Fibroblast of lung (primary cell): Measurements from ENCODE around the gene TMEM235. TPM values are rescaled to one million over a fixed set of nuclear protein-coding genes. Genes with fewer than 3 reads are reported as not detected.

Source experiments
- DNase-seq, 2 donors: peaks; one replicate each; pipeline versions ENCODE4 v3.0.0 to v3.0.0-alpha.2; 2010; ENCODE audit warnings: low read depth in 2 of 2
- H2AFZ ChIP-seq: 2 replicates; pipeline ENCODE4 v1.5.1; 2012; ENCODE audit warnings: low read length, control low read depth, inconsistent platforms
- H3K27ac ChIP-seq: 2 replicates; pipeline ENCODE4 v1.5.1; 2011; ENCODE audit warnings: low read length, control low read depth; ENCODE audit not compliant: insufficient read depth
- H3K27me3 ChIP-seq: 2 replicates; pipeline ENCODE4 v1.5.1; 2011; ENCODE audit warnings: mild to moderate bottlenecking, low read length; ENCODE audit not compliant: control insufficient read depth, insufficient read depth
- H3K36me3 ChIP-seq: 2 replicates; pipeline ENCODE4 v1.5.1; 2011; ENCODE audit warnings: low read length; ENCODE audit not compliant: control insufficient read depth, insufficient read depth
- H3K4me1 ChIP-seq: 2 replicates; pipeline ENCODE4 v1.5.1; 2011; ENCODE audit warnings: low read length; ENCODE audit not compliant: control insufficient read depth, insufficient read depth; ENCODE audit errors: extremely low read depth
- H3K4me2 ChIP-seq: 2 replicates; pipeline ENCODE4 v1.5.1; 2011; ENCODE audit warnings: low read length, control low read depth; ENCODE audit not compliant: insufficient read depth; ENCODE audit errors: extremely low read depth
- H3K4me3 ChIP-seq, 4 experiments: fragments of 200-600 bp in 1 of 4; sonication (generic) in 1 of 4; replicated peaks in 1 of 4; 2 replicates each; pipeline ENCODE4 v1.5.1; 2011 to 2016; ENCODE audit warnings: low read length in 4 of 4, low read depth in 3 of 4, mild to moderate bottlenecking in 3 of 4, control low read depth in 2 of 4, inconsistent platforms in 1 of 4, mixed read lengths in 1 of 4; ENCODE audit not compliant: insufficient read depth in 1 of 4; ENCODE audit errors: control extremely low read depth in 1 of 4
- H3K79me2 ChIP-seq: 2 replicates; pipeline ENCODE4 v1.5.1; 2012; ENCODE audit warnings: mild to moderate bottlenecking, low read length, inconsistent platforms; ENCODE audit not compliant: control insufficient read depth, insufficient read depth
- H3K9ac ChIP-seq: 2 replicates; pipeline ENCODE4 v1.5.1; 2011; ENCODE audit warnings: mild to moderate bottlenecking, low read length, control low read depth; ENCODE audit not compliant: insufficient read depth
- H3K9me3 ChIP-seq: 2 replicates; pipeline ENCODE4 v1.5.1; 2012; ENCODE audit warnings: low read depth, low read length; ENCODE audit not compliant: control insufficient read depth, insufficient read depth
- H4K20me1 ChIP-seq: 2 replicates; pipeline ENCODE4 v1.5.1; 2011; ENCODE audit warnings: low read length; ENCODE audit not compliant: control insufficient read depth, insufficient read depth; ENCODE audit errors: extremely low read depth
- EZH2 ChIP-seq: IDR thresholded peaks from 2 replicates; pipeline ENCODE4 v1.5.1; 2012; ENCODE audit warnings: low read length, control low read depth, mild to moderate bottlenecking; ENCODE audit errors: missing control alignments
- polyA plus RNA-seq, 2 donors: library from polyadenylated mRNA; depleted of rRNA in 1 of 2; stranded (reverse) in 1 of 2; unstranded in 1 of 2; fragments of >200 nt; gene quantifications; 2 replicates each; pipeline ENCODE4 v1.2.1, GENCODE V29; 2011 to 2012; ENCODE audit warnings: missing spikeins in 1 of 2
- total RNA-seq: library from RNA; depleted of rRNA; stranded (reverse); fragments of >200 nt; gene quantifications from 2 replicates; pipeline ENCODE4 v1.2.1, GENCODE V29; 2014
- TF ChIP-seq, protein P1 (sequence below), 2 donors: IDR thresholded peaks in 1 of 2; conservative IDR thresholded peaks in 1 of 2; 1 replicate in 1 of 2; 2 replicates in 1 of 2; pipeline ENCODE4 v1.5.1; 2011 to 2012; ENCODE audit warnings: low read length in 2 of 2, control low read depth in 1 of 2, inconsistent platforms in 1 of 2, low read depth in 1 of 2, mild to moderate bottlenecking in 1 of 2

Gene TMEM235
- total and polyA plus RNA-seq, 2 donors (not counting 1 experiment from before 2014, with no cell fraction given) = not detected

DNA sequence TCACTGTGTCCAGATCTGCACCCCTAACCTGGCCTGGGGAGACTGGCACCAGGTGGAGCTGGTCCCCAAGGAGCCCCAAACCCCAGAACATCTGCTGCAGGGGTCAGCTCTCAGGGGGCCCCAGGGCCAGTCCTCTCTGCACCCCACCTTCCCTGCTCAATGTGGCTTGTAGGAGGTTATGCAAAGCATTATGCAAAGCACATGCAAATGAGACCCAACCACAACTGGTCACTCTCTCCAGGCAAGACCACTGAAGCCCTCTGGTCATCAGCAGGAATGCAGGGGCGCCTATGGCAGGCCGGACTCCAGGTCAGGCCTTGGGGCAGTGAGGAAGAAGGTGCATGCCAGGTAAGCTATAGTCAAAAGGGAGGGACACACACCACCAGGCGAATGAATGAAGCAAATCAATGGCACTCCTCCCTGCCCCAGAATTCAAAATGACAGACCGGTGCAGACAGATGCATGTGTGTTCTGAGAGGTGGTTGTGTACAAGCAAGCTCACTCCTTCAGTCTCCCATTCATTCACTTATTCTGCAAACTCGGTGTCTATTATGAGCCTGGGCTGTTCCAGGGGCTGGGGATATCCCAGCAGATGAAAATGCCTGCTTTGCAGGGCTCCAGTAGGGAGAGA, 48.0 kb downstream of the TMEM235 start:
- TF ChIP-seq EZH2 = no peak
- TF ChIP-seq, protein P1, sequence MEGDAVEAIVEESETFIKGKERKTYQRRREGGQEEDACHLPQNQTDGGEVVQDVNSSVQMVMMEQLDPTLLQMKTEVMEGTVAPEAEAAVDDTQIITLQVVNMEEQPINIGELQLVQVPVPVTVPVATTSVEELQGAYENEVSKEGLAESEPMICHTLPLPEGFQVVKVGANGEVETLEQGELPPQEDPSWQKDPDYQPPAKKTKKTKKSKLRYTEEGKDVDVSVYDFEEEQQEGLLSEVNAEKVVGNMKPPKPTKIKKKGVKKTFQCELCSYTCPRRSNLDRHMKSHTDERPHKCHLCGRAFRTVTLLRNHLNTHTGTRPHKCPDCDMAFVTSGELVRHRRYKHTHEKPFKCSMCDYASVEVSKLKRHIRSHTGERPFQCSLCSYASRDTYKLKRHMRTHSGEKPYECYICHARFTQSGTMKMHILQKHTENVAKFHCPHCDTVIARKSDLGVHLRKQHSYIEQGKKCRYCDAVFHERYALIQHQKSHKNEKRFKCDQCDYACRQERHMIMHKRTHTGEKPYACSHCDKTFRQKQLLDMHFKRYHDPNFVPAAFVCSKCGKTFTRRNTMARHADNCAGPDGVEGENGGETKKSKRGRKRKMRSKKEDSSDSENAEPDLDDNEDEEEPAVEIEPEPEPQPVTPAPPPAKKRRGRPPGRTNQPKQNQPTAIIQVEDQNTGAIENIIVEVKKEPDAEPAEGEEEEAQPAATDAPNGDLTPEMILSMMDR (conservative IDR thresholded peaks at IDR 0.05 in 1 of 2, IDR thresholded peaks at IDR 0.05 in 1 of 2; ENCODE audit: low read depth in 1 of 2, low read length in 2 of 2) = no peak
- Histone ChIP-seq H3K4me1 (no peaks in the 10 kb centered on the region), H4K20me1 (no peaks in the 10 kb centered on the region), H3K36me3 (no peaks in the 10 kb centered on the region), H3K9me3 (no peaks in the 10 kb centered on the region), H3K27ac (no peak overlapping the region), H3K79me2 (no peaks in the 10 kb centered on the region), H3K4me3 (no peak overlapping the region), H3K27me3 (no peaks in the 10 kb centered on the region), H3K9ac (no peak overlapping the region), H3K4me2 (no peak overlapping the region), H2AFZ (no peak overlapping the region)
- no peak for DNase-seq

DNA sequence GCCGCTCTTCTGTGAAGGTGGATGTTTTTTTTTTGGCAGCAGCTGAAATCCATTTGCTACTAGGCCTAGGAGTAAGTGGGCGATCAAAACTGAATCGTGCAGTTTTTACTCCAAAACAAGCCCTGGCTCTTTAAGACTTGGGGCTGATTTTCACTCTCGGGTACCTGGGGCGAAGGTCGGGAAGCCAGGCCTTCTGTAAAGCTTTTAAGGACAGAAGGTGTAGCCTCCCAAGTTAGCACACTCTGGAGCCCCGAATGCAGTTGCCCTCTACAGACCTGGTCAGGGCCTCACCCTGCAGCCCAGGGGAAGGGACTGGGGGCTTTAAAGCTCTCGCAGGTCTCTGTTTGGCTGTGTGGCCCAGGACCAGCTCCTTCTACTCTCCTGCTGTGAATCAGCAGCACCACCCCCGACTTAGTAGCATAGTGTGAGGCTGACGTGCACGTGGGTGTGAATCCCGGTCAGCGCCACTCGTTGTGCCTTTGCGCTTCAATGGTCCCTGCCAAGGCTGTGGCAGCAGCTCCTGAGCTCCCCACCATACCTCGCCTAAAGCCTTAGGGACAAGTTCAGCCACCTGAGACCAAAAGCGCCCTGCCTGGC, 49.9 kb downstream of the TMEM235 start:
- Histone ChIP-seq H3K27ac (no peak overlapping the region), H3K4me3 (no peak overlapping the region), H4K20me1 (no peaks in the 10 kb centered on the region), H3K36me3 (no peaks in the 10 kb centered on the region), H2AFZ (no peak overlapping the region), H3K9me3 (no peaks in the 10 kb centered on the region), H3K4me1 (no peaks in the 10 kb centered on the region), H3K4me2 (no peak overlapping the region), H3K27me3 (no peaks in the 10 kb centered on the region), H3K9ac (no peak overlapping the region), H3K79me2 (no peaks in the 10 kb centered on the region)
- TF ChIP-seq, protein P1 (conservative IDR thresholded peaks at IDR 0.05 in 1 of 2, IDR thresholded peaks at IDR 0.05 in 1 of 2; ENCODE audit: low read depth in 1 of 2, low read length in 2 of 2) = no peak
- no peak for TF ChIP-seq EZH2
- DNase-seq = peak in 1 of 2 donors; percentile 41

GRCh38 chr17:78284146-78284545, 52.7 kb downstream of the TMEM235 start:
- peak in 1 of 2 donors; percentile 66 for DNase-seq

More at GRCh38 chr17:78284146-78284545, 52.7 kb downstream of the TMEM235 start:
- no peak for TF ChIP-seq EZH2
- TF ChIP-seq, protein P1 (conservative IDR thresholded peaks at IDR 0.05 in 1 of 2, IDR thresholded peaks at IDR 0.05 in 1 of 2; ENCODE audit: low read depth in 1 of 2, low read length in 2 of 2) = no peak
- Histone ChIP-seq H3K36me3 (no peaks in the 10 kb centered on the region), H2AFZ (no peak overlapping the region), H3K4me1 (no peaks in the 10 kb centered on the region), H3K4me3 (no peak overlapping the region), H3K9ac (no peak overlapping the region), H4K20me1 (no peaks in the 10 kb centered on the region), H3K4me2 (no peak overlapping the region), H3K27ac (no peak overlapping the region), H3K9me3 (no peaks in the 10 kb centered on the region), H3K79me2 (no peaks in the 10 kb centered on the region), H3K27me3 (no peaks in the 10 kb centered on the region)
